CD8-positive, alpha-beta memory T cell (primary cell): ENCODE results near the gene SLC43A2. TPM values are rescaled to one million over a fixed set of nuclear protein-coding genes. Genes with fewer than 3 reads are reported as not detected.
A peak's percentile ranks its signal among the peaks of the same experiment; 100 is the strongest.
"Not testable (repeated sequence)": the region's sequence is repeated elsewhere in the genome, so short reads cannot be mapped to it uniquely, and the experiment has no call there.

Source experiments
- CTCF ChIA-PET: fragments of 350-600 bp; sonication (Branson Sonifier 250); formaldehyde crosslinking; loops from one replicate; lab custom pipeline; 2021; ENCODE audit warnings: antibody characterized with exemption; lab: Charles Lee
- POLR2A ChIA-PET: fragments of 350-600 bp; sonication (Branson Sonifier 250); formaldehyde crosslinking; loops from one replicate; lab custom pipeline; 2021; ENCODE audit warnings: antibody characterized with exemption; lab: Charles Lee
- DNase-seq, 5 donors: peaks; one replicate each; pipeline versions ENCODE4 v3.0.0 to v3.0.0-alpha.2; 2020 to 2022; ENCODE audit warnings: mixed read lengths in 1 of 5
- H3K27ac ChIP-seq: one replicate; pipeline ENCODE4 v1.7.0; 2013; ENCODE audit warnings: low read depth, mild to moderate bottlenecking, low read length, moderate library complexity
- H3K27me3 ChIP-seq: 2 replicates; pipeline ENCODE4 v1.7.0; 2013; ENCODE audit warnings: low read length, mild to moderate bottlenecking; ENCODE audit not compliant: insufficient read depth, poor library complexity, severe bottlenecking
- H3K36me3 ChIP-seq: 2 replicates; pipeline ENCODE4 v1.7.0; 2013; ENCODE audit warnings: mild to moderate bottlenecking, low read length, moderate library complexity; ENCODE audit not compliant: insufficient read depth
- H3K4me1 ChIP-seq: 2 replicates; pipeline ENCODE4 v1.7.0; 2013; ENCODE audit warnings: mild to moderate bottlenecking, low read length, moderate library complexity; ENCODE audit not compliant: insufficient read depth
- H3K4me3 ChIP-seq: 2 replicates; pipeline ENCODE4 v1.7.0; 2013; ENCODE audit warnings: mild to moderate bottlenecking, low read length
- H3K9me3 ChIP-seq: 2 replicates; pipeline ENCODE4 v1.7.0; 2013; ENCODE audit warnings: mild to moderate bottlenecking, low read length
- H3K27ac Mint-ChIP-seq, 8 donors: one replicate each; pipeline ENCODE4 v1.8.0; 2020 to 2021; ENCODE audit warnings: mixed read lengths in 8 of 8, mild to moderate bottlenecking in 6 of 8, inconsistent platforms in 3 of 8, moderate library complexity in 3 of 8
- H3K27me3 Mint-ChIP-seq, 2 donors: one replicate each; pipeline ENCODE4 v1.8.0; 2020 to 2021; ENCODE audit warnings: mixed read lengths in 2 of 2, mild to moderate bottlenecking in 1 of 2, moderate library complexity in 1 of 2
- H3K36me3 Mint-ChIP-seq, 3 donors: one replicate each; pipeline ENCODE4 v1.8.0; 2020 to 2021; ENCODE audit warnings: mixed read lengths in 3 of 3, inconsistent platforms in 1 of 3, mild to moderate bottlenecking in 1 of 3
- H3K4me1 Mint-ChIP-seq, 3 donors: one replicate each; pipeline ENCODE4 v1.8.0; 2020 to 2021; ENCODE audit warnings: mixed read lengths in 3 of 3, inconsistent platforms in 1 of 3, mild to moderate bottlenecking in 1 of 3
- H3K4me3 Mint-ChIP-seq, 7 donors: one replicate each; pipeline ENCODE4 v1.8.0; 2020 to 2021; ENCODE audit warnings: mixed read lengths in 7 of 7, mild to moderate bottlenecking in 6 of 7, moderate library complexity in 4 of 7, inconsistent platforms in 2 of 7
- H3K9me3 Mint-ChIP-seq, 5 donors: one replicate each; pipeline ENCODE4 v1.8.0; 2020 to 2022; ENCODE audit warnings: mixed read lengths in 5 of 5, mild to moderate bottlenecking in 3 of 5, moderate library complexity in 2 of 5, inconsistent platforms in 1 of 5
- polyA plus RNA-seq: library from polyadenylated mRNA; unstranded; fragments of 300-500 nt; fragmentation: Illumina TruSeq; gene quantifications from one replicate; pipeline ENCODE4 v1.2.3, GENCODE V29; 2021
- total RNA-seq, 2 experiments: library from RNA; stranded (reverse); gene quantifications; one replicate each; pipeline ENCODE4 v1.2.3, GENCODE V29; 2021

The SLC43A2 gene
- total and polyA plus RNA-seq, 3 experiments from 2014 or later = 1.6 to 10.2 (median 9.0) TPM

DNA sequence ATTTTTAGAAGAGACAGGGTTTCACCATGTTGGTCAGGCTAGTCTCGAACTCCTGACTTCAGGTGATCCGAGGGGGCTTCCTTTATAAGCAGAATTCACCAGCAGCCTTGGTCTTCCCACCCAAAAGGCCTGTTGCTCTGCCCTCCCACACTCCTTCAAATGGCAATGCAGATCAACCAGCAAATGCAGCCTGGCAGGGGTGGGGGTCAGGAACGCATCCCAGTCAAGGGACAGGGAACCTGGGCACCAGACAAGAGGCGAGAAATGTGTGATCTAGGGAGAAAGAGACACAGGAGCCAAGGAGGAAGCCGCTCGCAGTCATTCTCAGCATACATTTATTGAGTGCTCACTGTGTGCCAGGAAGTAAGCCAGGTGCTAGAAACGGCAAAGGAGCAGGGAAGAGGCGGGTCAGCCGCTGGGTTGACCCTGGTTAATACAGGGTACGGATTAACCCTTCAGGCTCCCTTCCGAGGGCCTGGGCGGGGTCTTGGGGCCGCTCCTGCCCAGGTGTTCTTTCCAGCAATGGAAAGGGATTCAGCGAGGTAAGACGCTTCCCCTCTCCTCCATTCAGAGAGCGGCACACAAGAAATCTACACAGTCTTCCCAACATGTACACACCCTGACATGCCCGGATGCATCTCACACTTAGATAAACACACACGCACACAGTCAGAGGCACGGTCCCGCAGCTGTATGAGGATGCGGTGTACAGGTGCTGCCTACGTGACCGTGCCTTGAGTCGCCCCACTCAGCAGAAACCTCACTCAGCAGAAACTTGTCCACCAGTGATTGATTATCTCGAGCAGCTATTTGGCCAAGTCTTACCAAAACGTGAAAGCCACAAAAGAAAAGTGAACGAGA is 59.5 kb downstream of the SLC43A2 start:
- Histone ChIP-seq H3K27ac (no peak overlapping the region), H3K27me3 (no peaks in the 10 kb centered on the region), H3K9me3 (no peaks in the 10 kb centered on the region), H3K4me3 (no peak overlapping the region), H3K36me3 (no peaks in the 10 kb centered on the region), H3K4me1 (peaks cover 8% of the 10 kb centered on the region)
- ChIA-PET POLR2A (interaction anchor here (0.7 kb wide), 1 partner anchor 641 kb away, joined by 4 read pairs; no protein-coding TSS in a partner anchor), CTCF (no interaction called here)
- Mint-ChIP-seq H3K27ac (no peak overlapping the region), H3K9me3 (no peaks in the 10 kb centered on the region), H3K4me3 (no peak overlapping the region), H3K36me3 (no peaks in the 10 kb centered on the region), H3K27me3 (peaks cover 0 to 4% of the 10 kb centered on the region in 2 donors), H3K4me1 (peaks cover 18 to 27% (median 23%) of the 10 kb centered on the region in 3 donors)
- no peak for DNase-seq

- Histone ChIP-seq H3K27ac (no peak overlapping the region), H3K9me3 (no peaks in the 10 kb centered on the region), H3K4me1 (peaks cover 13% of the 10 kb centered on the region), H3K27me3 (no peaks in the 10 kb centered on the region), H3K4me3 (peak overlapping the region; percentile 60), H3K36me3 (no peaks in the 10 kb centered on the region)
- peak overlapping the region; percentile 68 to 89 (median 71) for H3K4me3 Mint-ChIP-seq
- H3K4me1 Mint-ChIP-seq = peaks cover 24 to 34% (median 30%) of the 10 kb centered on the region in 3 donors
- H3K36me3 Mint-ChIP-seq = no peaks in the 10 kb centered on the region
- no peaks in the 10 kb centered on the region for H3K9me3 Mint-ChIP-seq
- ChIA-PET CTCF (interaction anchor here (1.3 kb wide), 1 partner anchor 201 kb away, joined by 3 read pairs; no protein-coding TSS in a partner anchor), POLR2A (no interaction called here)
- peaks cover 0 to 6% of the 10 kb centered on the region in 2 donors for H3K27me3 Mint-ChIP-seq
- peak overlapping the region; percentile 61 to 92 (median 89) for H3K27ac Mint-ChIP-seq
- DNase-seq = peak in 2 of 5 donors; percentile 21 to 32
Measured at GRCh38 chr17:1566505-1567199, 62.0 kb downstream of the SLC43A2 start.

DNA sequence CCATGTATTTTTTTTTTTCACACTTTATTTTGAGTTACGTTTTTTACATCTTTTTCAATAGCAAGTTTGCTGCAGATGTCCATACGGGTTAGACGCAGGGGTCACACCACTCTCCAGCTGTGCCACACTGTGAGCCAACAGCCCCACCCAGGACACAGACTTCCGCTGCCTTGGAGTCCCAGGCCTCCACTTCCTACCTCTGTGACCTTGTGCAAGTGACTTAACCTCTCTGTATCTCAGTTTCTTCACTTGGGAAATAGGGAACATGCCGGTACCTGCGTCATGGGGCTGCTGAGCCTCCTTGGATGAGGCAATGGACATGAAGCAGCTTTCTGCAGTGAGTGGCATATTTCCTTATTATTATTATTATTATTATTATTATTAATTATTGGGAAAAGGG is 62.8 kb downstream of the SLC43A2 start:
- H3K27me3 Mint-ChIP-seq = peaks cover 0 to 6% of the 10 kb centered on the region in 2 donors
- Histone ChIP-seq H3K4me3 (no peak overlapping the region), H3K4me1 (peaks cover 20% of the 10 kb centered on the region), H3K9me3 (no peaks in the 10 kb centered on the region), H3K27ac (no peak overlapping the region), H3K27me3 (no peaks in the 10 kb centered on the region), H3K36me3 (no peaks in the 10 kb centered on the region)
- H3K4me3 Mint-ChIP-seq = peak overlapping the region in 2 of 7 donors; percentile 8 to 89
- ChIA-PET POLR2A (no interaction called here), CTCF (interaction anchor here (1.3 kb wide), 1 partner anchor 200 kb away, joined by 3 read pairs; no protein-coding TSS in a partner anchor)
- peaks cover 32 to 42% (median 38%) of the 10 kb centered on the region in 3 donors for H3K4me1 Mint-ChIP-seq
- no peak for DNase-seq
- no peaks in the 10 kb centered on the region for H3K9me3 Mint-ChIP-seq
- H3K36me3 Mint-ChIP-seq = no peaks in the 10 kb centered on the region
- H3K27ac Mint-ChIP-seq = peak overlapping the region in 3 of 8 donors; percentile 14 to 60 (median 50)

GRCh38 chr17:1563786-1564613 is 64.6 kb downstream of the SLC43A2 start:
- peak overlapping the region; percentile 66 to 82 (median 79) for H3K4me3 Mint-ChIP-seq
- H3K36me3 ChIP-seq = no peaks in the 10 kb centered on the region
- no peaks in the 10 kb centered on the region for H3K9me3 Mint-ChIP-seq
- peaks cover 42 to 58% (median 50%) of the 10 kb centered on the region in 3 donors for H3K4me1 Mint-ChIP-seq
- DNase-seq = no peak
- no peak overlapping the region for H3K4me3 ChIP-seq
- H3K27ac ChIP-seq = no peak overlapping the region
- CTCF ChIA-PET = no interaction called here
- H3K36me3 Mint-ChIP-seq = no peaks in the 10 kb centered on the region
- POLR2A ChIA-PET = interaction anchor here (0.6 kb wide), 1 partner anchor 67 kb away, joined by 7 read pairs; no protein-coding TSS in a partner anchor
- peak overlapping the region in 7 of 8 donors; percentile 51 to 99 (median 90) for H3K27ac Mint-ChIP-seq
- H3K27me3 Mint-ChIP-seq = peaks cover 0 to 4% of the 10 kb centered on the region in 2 donors
- H3K27me3 ChIP-seq = no peaks in the 10 kb centered on the region
- H3K9me3 ChIP-seq = no peaks in the 10 kb centered on the region
- H3K4me1 ChIP-seq = peaks cover 25% of the 10 kb centered on the region

DNA sequence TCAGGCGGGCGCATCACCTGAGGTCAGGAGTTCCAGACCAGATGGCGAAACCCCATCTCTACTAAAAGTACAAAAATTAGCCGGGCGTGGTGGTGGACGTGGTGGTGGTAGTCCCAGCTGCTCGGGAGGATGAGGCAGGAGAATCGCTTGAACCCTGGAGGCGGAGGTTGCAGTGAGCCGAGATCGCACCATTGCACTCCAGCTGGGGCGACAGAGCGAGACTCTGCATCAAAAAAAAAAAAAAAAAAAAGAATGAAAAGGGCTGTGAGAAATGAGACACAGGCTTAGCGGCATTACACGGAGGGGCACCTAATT is 65.2 kb downstream of the SLC43A2 start:
- H3K4me1 ChIP-seq = peaks cover 25% of the 10 kb centered on the region
- H3K27me3 ChIP-seq, H3K4me3 ChIP-seq, H3K36me3 Mint-ChIP-seq, DNase-seq, H3K9me3 ChIP-seq, H3K36me3 ChIP-seq, CTCF ChIA-PET, H3K9me3 Mint-ChIP-seq, H3K27me3 Mint-ChIP-seq: not testable (repeated sequence)
- peak overlapping the region; percentile 66 to 82 (median 79) for H3K4me3 Mint-ChIP-seq
- H3K27ac ChIP-seq = peak overlapping the region; percentile 31
- H3K27ac Mint-ChIP-seq = peak overlapping the region in 7 of 8 donors; percentile 51 to 99 (median 90)
- peaks cover 42 to 63% (median 51%) of the 10 kb centered on the region in 3 donors for H3K4me1 Mint-ChIP-seq
- POLR2A ChIA-PET = interaction anchor here (0.6 kb wide), 1 partner anchor 67 kb away, joined by 7 read pairs; no protein-coding TSS in a partner anchor

- ChIA-PET POLR2A (interaction anchor here (0.6 to 1.0 kb wide), 4 partner anchors 45 to 87 kb away, joined by 3 to 5 read pairs (median 4); partner anchors contain the start of genes RILP and SCARF1), CTCF (interaction anchor here (1.1 kb wide), 1 partner anchor 36 kb away, joined by 3 read pairs; no protein-coding TSS in a partner anchor)
- Mint-ChIP-seq H3K4me3 (peak overlapping the region in 5 of 7 donors; percentile 78 to 91 (median 82)), H3K27me3 (peaks cover 0 to 4% of the 10 kb centered on the region in 2 donors), H3K36me3 (peaks cover 0 to 7% (median 1%) of the 10 kb centered on the region in 3 donors), H3K27ac (no peak overlapping the region), H3K9me3 (no peaks in the 10 kb centered on the region), H3K4me1 (peaks cover 37 to 61% (median 41%) of the 10 kb centered on the region in 3 donors)
- Histone ChIP-seq H3K9me3 (no peaks in the 10 kb centered on the region), H3K27me3 (no peaks in the 10 kb centered on the region), H3K4me3 (peak overlapping the region; percentile 55), H3K36me3 (no peaks in the 10 kb centered on the region), H3K4me1 (peaks cover 25% of the 10 kb centered on the region), H3K27ac (peak overlapping the region; percentile 24)
- DNase-seq = peak in 2 of 5 donors; percentile 11 to 27
Measured at GRCh38 chr17:1562176-1562643, 66.4 kb downstream of the SLC43A2 start.
